ENCODE data around the gene DOC2B.

DNA sequence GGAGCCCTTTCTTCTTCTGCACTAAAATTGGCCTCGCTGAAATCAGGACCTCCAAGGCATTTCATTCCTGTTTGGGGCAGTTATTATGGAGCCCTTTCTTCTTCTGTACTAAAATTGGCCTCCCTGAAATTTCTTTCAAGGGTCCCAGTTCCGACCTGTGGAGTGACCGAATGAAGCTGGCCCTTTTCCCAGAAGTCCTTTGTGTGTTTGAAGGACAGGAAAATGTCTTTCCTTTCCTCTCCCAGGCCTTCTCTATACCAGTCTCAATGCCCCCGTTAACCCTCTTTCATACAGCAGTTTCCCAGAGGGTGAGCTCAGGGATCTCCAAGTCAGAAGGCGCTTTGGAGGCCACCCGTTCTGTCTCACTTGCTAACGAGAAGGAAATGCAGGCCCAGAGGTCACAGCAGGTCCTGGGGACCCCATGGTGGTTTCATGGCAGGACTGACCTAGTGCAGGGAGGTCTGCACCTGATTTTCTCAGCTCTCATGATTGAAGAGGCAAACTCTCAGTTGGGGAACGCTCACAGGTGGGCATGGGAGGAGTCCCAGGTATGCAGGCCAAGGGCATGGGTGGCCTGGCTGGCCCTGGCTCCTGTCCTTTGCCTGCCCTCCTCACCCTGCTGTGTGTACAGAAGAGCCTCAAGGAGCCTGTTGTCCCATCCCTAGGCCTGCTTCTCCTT, 37.1 kb upstream of the DOC2B start:
- TF ChIP-seq, protein P1, sequence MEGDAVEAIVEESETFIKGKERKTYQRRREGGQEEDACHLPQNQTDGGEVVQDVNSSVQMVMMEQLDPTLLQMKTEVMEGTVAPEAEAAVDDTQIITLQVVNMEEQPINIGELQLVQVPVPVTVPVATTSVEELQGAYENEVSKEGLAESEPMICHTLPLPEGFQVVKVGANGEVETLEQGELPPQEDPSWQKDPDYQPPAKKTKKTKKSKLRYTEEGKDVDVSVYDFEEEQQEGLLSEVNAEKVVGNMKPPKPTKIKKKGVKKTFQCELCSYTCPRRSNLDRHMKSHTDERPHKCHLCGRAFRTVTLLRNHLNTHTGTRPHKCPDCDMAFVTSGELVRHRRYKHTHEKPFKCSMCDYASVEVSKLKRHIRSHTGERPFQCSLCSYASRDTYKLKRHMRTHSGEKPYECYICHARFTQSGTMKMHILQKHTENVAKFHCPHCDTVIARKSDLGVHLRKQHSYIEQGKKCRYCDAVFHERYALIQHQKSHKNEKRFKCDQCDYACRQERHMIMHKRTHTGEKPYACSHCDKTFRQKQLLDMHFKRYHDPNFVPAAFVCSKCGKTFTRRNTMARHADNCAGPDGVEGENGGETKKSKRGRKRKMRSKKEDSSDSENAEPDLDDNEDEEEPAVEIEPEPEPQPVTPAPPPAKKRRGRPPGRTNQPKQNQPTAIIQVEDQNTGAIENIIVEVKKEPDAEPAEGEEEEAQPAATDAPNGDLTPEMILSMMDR (IDR thresholded peaks at IDR 0.05; ENCODE audit: low read length), result no peak
- TF ChIP-seq EZH2 (IDR thresholded peaks at IDR 0.05; ENCODE audit: borderline replicate concordance, low read length), result no peak

All from OCI-LY1 (cell line).